ENCODE results near the gene MYO10. TPM values are rescaled to one million over a fixed set of nuclear protein-coding genes. Genes with fewer than 3 reads are reported as not detected.

The MYO10 gene
- total RNA-seq, 3 donors from 2014 or later = 8.6 to 22.6 (median 21.2) TPM

- intact Hi-C loops (cut with DNase I; ENCODE audit: low total_unique reads) = loop anchor here (1.0 kb wide), 1 partner anchor 17 kb away; no protein-coding TSS in a partner anchor
- Histone ChIP-seq H3K9me3 (peaks cover 0 to 8% of the 10 kb centered on the region in 2 donors), H3K4me3 (no peak overlapping the region), H3K27ac (peak overlapping the region in 1 of 2 donors; percentile 70), H3K4me1 (no peaks in the 10 kb centered on the region), H3K36me3 (no peaks in the 10 kb centered on the region), H3K27me3 (no peaks in the 10 kb centered on the region)
- TF ChIP-seq POLR2A (IDR thresholded peaks at IDR 0.05) = no peak
- TF ChIP-seq POLR2AphosphoS5 (IDR thresholded peaks at IDR 0.05) = no peak
- no peak for TF ChIP-seq CTCF (IDR thresholded peaks at IDR 0.05)
- DNase-seq (ENCODE audit: low spot score in 2 of 2) = no peak
Measured at GRCh38 chr5:16870878-16871277, 65.2 kb downstream of the MYO10 start.

GRCh38 chr5:16869821-16870796 is 66.0 kb downstream of the MYO10 start:
- Histone ChIP-seq H3K4me3 (no peak overlapping the region), H3K4me1 (no peaks in the 10 kb centered on the region), H3K27ac (peak overlapping the region in 1 of 2 donors; percentile 70), H3K36me3 (no peaks in the 10 kb centered on the region), H3K27me3 (no peaks in the 10 kb centered on the region), H3K9me3 (peaks cover 0 to 8% of the 10 kb centered on the region in 2 donors)
- no peak for TF ChIP-seq CTCF (IDR thresholded peaks at IDR 0.05)
- no peak for TF ChIP-seq POLR2A (IDR thresholded peaks at IDR 0.05)
- TF ChIP-seq POLR2AphosphoS5 (IDR thresholded peaks at IDR 0.05) = no peak
- no peak for DNase-seq (ENCODE audit: low spot score in 2 of 2)
- intact Hi-C loops (cut with DNase I; ENCODE audit: low total_unique reads) = no loop called here

- TF ChIP-seq POLR2A (IDR thresholded peaks at IDR 0.05) = no peak
- no peak for TF ChIP-seq CTCF (IDR thresholded peaks at IDR 0.05)
- TF ChIP-seq POLR2AphosphoS5 (IDR thresholded peaks at IDR 0.05) = no peak
- H3K36me3 ChIP-seq = no peaks in the 10 kb centered on the region
- no peak for DNase-seq (ENCODE audit: low spot score in 2 of 2)
- no peak overlapping the region for H3K4me3 ChIP-seq
- H3K4me1 ChIP-seq = no peaks in the 10 kb centered on the region
- no peaks in the 10 kb centered on the region for H3K27me3 ChIP-seq
- H3K27ac ChIP-seq = no peak overlapping the region
- H3K9me3 ChIP-seq = no peaks in the 10 kb centered on the region
- intact Hi-C loops (cut with DNase I; ENCODE audit: low total_unique reads) = no loop called here
Measured at GRCh38 chr5:16867577-16867953, 68.5 kb downstream of the MYO10 start.

- Histone ChIP-seq H3K9me3 (no peaks in the 10 kb centered on the region), H3K36me3 (no peaks in the 10 kb centered on the region), H3K4me3 (no peak overlapping the region), H3K27me3 (no peaks in the 10 kb centered on the region), H3K27ac (no peak overlapping the region), H3K4me1 (no peaks in the 10 kb centered on the region)
- TF ChIP-seq POLR2A (IDR thresholded peaks at IDR 0.05) = no peak
- no peak for TF ChIP-seq POLR2AphosphoS5 (IDR thresholded peaks at IDR 0.05)
- no peak for TF ChIP-seq CTCF (IDR thresholded peaks at IDR 0.05)
- intact Hi-C loops (cut with DNase I; ENCODE audit: low total_unique reads) = no loop called here
- DNase-seq (ENCODE audit: low spot score in 2 of 2) = no peak
Measured at GRCh38 chr5:16866795-16867576, 69.1 kb downstream of the MYO10 start.

Measured in breast epithelium (tissue), 4 donors.